GM19043 (cell line): ENCODE results near the gene MPIG6B.

ENCODE experiments used
- ATAC-seq: cut with Tn5 transposase; IDR thresholded peaks from one replicate; pipeline ENCODE4 v1.9.1; 2021; ENCODE audit warnings: low read depth; ENCODE audit not compliant: unreplicated experiment

Gene MPIG6B

DNA sequence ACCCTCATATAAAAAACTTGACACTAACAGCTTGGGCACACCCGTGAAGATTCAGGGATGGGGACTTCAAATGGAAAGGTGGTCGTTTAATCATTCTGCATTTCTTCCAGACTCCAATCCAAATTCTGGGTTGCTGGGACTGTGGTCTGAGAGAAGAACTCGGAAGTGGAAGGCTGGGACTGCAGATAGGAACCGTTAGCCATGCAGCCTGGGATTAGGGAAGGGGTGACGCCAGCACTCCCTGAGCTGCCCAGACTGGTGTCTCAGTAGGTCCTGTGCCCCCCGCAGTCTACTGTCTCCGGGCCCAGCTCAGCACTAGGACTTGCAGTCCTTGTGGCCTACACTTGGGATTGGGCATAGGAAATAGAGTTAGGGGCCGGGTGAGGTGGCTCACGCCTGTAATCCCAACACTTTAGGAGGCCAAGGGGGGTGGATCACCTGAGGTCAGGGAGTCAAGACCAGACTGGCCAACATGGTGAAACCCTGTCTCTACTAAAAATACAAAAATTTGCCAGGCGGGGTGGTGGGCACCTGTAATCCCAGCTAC is 13.7 kb downstream of the MPIG6B start:
- no peak for ATAC-seq

GRCh38 chr6:31737315-31737990 is 14.3 kb downstream of the MPIG6B start:
- ATAC-seq = no peak

- no peak for ATAC-seq
Measured at GRCh38 chr6:31737991-31738979, 15.1 kb downstream of the MPIG6B start.

DNA sequence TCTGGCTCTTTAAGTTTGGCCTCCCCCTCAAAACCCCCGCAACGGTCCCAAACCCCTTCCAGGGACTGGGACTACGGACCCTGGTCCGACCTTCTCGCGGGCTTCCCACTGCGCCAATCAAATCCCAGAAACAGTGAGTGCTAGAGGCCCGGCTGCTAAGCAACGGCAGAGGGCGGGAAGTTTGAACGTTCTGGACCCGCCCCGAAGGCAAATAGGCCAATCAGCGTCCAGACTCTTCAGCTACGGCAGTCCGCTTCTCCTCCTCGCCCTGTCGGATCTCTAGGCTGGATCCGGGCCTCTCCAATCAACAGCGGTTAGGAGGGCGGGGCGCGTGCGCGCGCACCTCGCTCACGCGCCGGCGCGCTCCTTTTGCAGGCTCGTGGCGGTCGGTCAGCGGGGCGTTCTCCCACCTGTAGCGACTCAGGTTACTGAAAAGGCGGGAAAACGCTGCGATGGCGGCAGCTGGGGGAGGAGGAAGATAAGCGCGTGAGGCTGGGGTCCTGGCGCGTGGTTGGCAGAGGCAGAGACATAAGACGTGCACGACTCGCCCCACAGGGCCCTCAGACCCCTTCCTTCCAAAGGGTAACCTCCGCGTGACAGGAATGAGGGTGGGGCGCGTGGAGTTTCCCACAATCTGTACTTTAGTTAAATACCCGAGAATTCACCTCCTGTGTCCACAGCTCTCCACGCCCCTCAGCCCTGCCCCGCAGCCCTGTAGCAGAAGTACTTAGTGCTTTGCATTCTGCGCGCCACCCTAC is 16.6 kb downstream of the MPIG6B start, which contains the start of gene MSH5:
Gene MSH5 (plus strand): TSS at position 367 of the 758 bp plus-strand sequence. CDS start 462 bp downstream, outside the sequence.
- peak; percentile 70 for ATAC-seq

DNA sequence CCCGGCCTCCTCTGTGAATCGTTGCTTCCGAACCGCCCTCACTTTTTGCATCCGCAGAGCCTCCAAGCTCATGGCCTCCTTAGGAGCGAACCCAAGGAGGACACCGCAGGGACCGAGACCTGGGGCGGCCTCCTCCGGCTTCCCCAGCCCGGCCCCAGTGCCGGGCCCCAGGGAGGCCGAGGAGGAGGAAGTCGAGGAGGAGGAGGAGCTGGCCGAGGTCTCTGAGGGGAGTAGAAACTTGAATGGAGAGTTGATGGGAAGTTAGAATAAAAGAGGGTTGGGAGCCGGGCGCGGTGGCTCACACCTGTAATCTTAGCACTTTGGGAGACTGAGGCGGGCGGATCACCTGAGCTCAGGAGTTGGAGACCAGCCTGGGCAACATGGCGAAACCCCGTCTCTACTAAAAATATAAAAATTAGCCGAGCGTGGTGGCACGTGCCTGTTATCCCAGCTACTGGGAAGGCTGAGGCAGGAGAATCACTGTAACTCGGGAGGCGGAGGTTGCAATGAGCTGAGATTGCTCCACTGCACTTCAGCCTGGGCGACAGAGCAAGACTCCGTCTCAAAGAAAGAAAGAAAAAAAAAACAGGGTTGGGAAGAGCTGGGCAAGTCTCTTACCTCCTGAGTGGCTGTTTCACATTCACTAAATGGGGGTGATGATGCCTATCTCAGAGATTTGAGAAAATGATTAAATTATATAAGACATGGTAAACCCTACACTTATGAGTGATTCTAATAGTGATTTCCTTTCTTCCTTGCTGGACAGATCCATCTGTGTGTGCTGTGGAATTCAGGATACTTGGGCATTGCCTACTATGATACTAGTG is 17.4 kb downstream of the MPIG6B start:
- no peak for ATAC-seq

GRCh38 chr6:31741815-31742214 is 18.6 kb downstream of the MPIG6B start:
- ATAC-seq = no peak

GRCh38 chr6:31742894-31743293 is 19.7 kb downstream of the MPIG6B start:
- ATAC-seq = no peak

GRCh38 chr6:31744422-31744821 is 21.2 kb downstream of the MPIG6B start:
- ATAC-seq = no peak

- no peak for ATAC-seq
Measured at GRCh38 chr6:31749301-31750036, 26.3 kb downstream of the MPIG6B start.

GRCh38 chr6:31750411-31751022 is 27.3 kb downstream of the MPIG6B start:
- no peak for ATAC-seq

GRCh38 chr6:31752739-31753319 is 29.7 kb downstream of the MPIG6B start:
- no peak for ATAC-seq

DNA sequence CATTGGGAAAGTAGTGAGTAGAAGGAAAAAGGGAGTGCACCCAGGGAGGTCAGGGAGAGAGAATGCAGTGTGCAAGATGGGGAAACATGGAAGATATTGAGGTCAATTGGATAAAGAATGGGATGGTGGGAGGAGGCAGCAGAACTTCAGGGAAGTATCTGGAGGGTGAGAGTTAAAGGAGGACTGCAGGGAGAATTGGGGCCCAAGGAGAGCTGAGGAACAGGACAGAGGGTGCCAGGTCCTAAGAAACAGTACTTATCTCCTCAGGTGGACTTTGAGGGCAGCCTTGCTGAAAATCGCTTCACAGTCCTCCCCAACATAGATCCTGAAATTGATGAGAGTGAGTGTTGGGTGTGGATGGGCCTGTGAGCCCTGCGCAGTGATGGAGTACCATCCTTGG is 35.1 kb downstream of the MPIG6B start:
- ATAC-seq = no peak

GRCh38 chr6:31760790-31761189 is 37.6 kb downstream of the MPIG6B start:
- ATAC-seq = no peak

DNA sequence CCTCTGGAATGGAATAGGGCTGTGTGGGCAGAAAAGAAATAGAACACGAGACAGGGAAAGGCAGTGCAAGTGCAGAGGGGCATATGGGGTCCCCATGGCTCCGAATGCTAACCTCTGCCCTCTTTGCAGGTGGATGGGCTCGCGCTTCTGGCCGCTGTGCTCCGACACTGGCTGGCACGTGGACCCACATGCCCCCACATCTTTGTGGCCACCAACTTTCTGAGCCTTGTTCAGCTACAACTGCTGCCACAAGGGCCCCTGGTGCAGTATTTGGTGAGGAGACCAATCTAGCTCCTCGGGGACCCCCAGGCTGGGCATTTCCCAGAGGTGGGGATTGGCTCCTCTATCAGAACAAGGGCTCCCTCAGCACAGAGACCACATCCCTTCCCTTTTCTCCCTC is 38.2 kb downstream of the MPIG6B start:
- no peak for ATAC-seq

DNA sequence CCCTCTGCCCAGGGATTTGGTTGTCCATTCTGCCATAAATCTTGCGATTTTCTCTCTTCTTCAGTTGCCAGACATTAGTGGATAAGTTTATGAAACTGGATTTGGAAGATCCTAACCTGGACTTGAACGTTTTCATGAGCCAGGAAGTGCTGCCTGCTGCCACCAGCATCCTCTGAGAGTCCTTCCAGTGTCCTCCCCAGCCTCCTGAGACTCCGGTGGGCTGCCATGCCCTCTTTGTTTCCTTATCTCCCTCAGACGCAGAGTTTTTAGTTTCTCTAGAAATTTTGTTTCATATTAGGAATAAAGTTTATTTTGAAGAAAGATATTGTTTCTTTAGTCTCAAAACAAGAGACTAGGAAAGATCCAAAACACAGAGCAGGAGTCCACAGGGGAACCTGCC is 39.2 kb downstream of the MPIG6B start, which contains the start of gene SAPCD1:
Gene SAPCD1 (plus strand): TSS at position 301 of the 400 bp plus-strand sequence. CDS start 399 bp downstream, outside the sequence.
- ATAC-seq = no peak

DNA sequence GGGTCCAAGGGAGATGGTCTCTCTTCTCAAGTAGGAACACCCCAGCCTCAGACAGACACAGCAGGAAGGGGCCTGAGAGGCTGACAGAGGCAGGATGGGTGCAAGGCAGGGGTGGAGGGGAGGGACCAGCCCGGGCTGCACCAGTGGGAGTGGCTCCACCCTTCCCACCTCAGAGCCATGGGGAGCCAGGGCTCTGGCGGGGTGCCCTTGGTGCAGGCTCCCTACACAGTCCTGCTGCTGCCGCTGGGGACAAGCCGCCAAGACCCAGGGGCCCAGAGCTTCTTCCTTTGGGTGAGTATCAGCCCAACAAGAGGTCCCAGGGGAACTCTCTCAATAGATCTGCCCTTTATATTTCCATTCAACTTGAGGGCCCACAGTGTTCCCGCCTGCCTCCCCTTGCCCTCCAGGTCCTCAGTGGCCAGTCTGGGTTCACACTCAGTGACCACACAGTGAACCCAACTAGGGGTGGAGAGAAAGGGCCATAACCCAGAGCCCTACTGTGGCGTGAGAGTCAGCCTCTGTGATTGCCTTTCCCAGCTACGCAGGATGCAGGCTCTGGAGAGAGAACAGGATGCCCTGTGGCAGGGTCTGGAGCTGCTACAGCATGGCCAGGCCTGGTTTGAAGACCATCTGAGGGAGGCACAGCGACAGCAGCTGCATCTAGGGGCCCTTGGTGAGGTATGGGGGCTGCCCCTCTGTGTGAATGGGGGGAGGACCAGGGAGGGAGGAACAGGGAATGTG is 39.9 kb downstream of the MPIG6B start:
- no peak for ATAC-seq

DNA sequence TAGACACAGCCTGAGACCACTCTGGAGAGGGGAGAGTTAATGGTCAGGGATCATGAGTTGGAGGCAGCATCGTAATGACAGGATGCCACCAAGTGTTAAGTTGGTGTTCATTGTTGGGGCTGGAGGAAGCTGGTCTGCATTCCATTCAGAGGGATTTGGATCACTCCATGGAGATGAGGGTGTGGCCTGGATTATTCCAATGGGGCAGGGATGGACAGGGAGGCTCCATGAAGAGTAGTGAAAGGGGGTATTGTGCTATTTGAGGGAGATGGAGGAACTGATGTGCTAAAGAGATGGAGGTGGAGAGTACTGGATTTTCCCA is 40.4 kb downstream of the MPIG6B start:
- no peak for ATAC-seq

- no peak for ATAC-seq
Measured at GRCh38 chr6:31764198-31764597, 41.0 kb downstream of the MPIG6B start.
